Endothelial cell of umbilical vein (primary cell): ENCODE measurements around the gene NCOA6. TPM values are rescaled to one million over a fixed set of nuclear protein-coding genes. Genes with fewer than 3 reads are reported as not detected.

Experiments
- BruUV-seq: library from RNA; stranded (reverse); fragments of 400-500 nt; replicated peaks from 2 replicates; lab custom pipeline; 2021; lab: Mats Ljungman, UMichigan
- CTCF ChIA-PET: fragments of 300-600, 350-600 bp; sonication (Branson Sonifier 250); formaldehyde crosslinking; loops from one replicate; lab custom pipeline; 2021; ENCODE audit warnings: antibody characterized with exemption, inconsistent platforms; lab: Charles Lee
- POLR2A ChIA-PET: fragments of 300-600, 350-600 bp; sonication (Branson Sonifier 250); formaldehyde crosslinking; loops from one replicate; lab custom pipeline; 2021; ENCODE audit warnings: antibody characterized with exemption, inconsistent platforms; lab: Charles Lee
- DNase-seq: peaks from one replicate; pipeline ENCODE4 v3.0.0-alpha.2; 2011; ENCODE audit warnings: low read depth, low spot score
- FAIRE-seq: peaks from 2 replicates; lab custom pipeline; 2011; peaks lifted over from hg19 to GRCh38; lab: Jason Lieb, UNC
- H2AFZ ChIP-seq: 2 replicates; pipeline ENCODE4 v1.6.0; 2012; ENCODE audit warnings: low read depth, low read length, control low read depth, inconsistent platforms
- H3K27ac ChIP-seq: 2 replicates; pipeline ENCODE4 v1.5.1; 2011; ENCODE audit warnings: low read depth, mild to moderate bottlenecking, control low read depth, low read length, moderate library complexity; ENCODE audit not compliant: insufficient read depth
- H3K27me3 ChIP-seq, 2 experiments: 2 replicates each; pipeline versions ENCODE4 v1.6.0 to v1.6.1; 2011; ENCODE audit warnings: low read length in 2 of 2, mixed read lengths in 1 of 2; ENCODE audit not compliant: control insufficient read depth in 2 of 2, insufficient read depth in 2 of 2
- H3K36me3 ChIP-seq, 2 experiments: 2 replicates in 1 of 2; 3 replicates in 1 of 2; pipeline ENCODE4 v1.5.1; 2011; ENCODE audit warnings: low read length in 2 of 2, mild to moderate bottlenecking in 1 of 2, moderate library complexity in 1 of 2; ENCODE audit not compliant: control insufficient read depth in 2 of 2, insufficient read depth in 2 of 2; ENCODE audit errors: extremely low read depth in 1 of 2
- H3K4me1 ChIP-seq: 3 replicates; pipeline ENCODE4 v1.5.1; 2011; ENCODE audit warnings: mild to moderate bottlenecking, low read length; ENCODE audit not compliant: control insufficient read depth, insufficient read depth; ENCODE audit errors: extremely low read depth
- H3K4me2 ChIP-seq: 2 replicates; pipeline ENCODE4 v1.6.1; 2011; ENCODE audit warnings: low read length, control low read depth, mixed read lengths; ENCODE audit not compliant: insufficient read depth
- H3K4me3 ChIP-seq, 3 experiments: fragments of 200-600 bp in 1 of 3; sonication (generic), shearing (Covaris generic) in 1 of 3; replicated peaks in 1 of 3; 2 replicates each; pipeline ENCODE4 v1.5.1; 2011 to 2016; ENCODE audit warnings: control low read depth in 3 of 3, low read length in 3 of 3, mild to moderate bottlenecking in 2 of 3, inconsistent platforms in 1 of 3, low read depth in 1 of 3, moderate library complexity in 1 of 3; ENCODE audit not compliant: insufficient read depth in 1 of 3
- H3K79me2 ChIP-seq: 2 replicates; pipeline ENCODE4 v1.6.0; 2012; ENCODE audit warnings: low read length, inconsistent platforms; ENCODE audit not compliant: control insufficient read depth, insufficient read depth
- H3K9ac ChIP-seq: replicated peaks from 2 replicates; pipeline ENCODE3; 2011; ENCODE audit warnings: low read length, control low read depth; ENCODE audit not compliant: insufficient read depth; ENCODE audit errors: extremely low read depth
- H3K9me1 ChIP-seq: replicated peaks from 3 replicates; pipeline ENCODE4 v1.6.0; 2011; ENCODE audit warnings: mild to moderate bottlenecking, low read length; ENCODE audit not compliant: control insufficient read depth, insufficient read depth; ENCODE audit errors: extremely low read depth
- H3K9me3 ChIP-seq: replicated peaks from 2 replicates; pipeline ENCODE4 v1.5.1; 2012; ENCODE audit warnings: low read length, inconsistent platforms; ENCODE audit not compliant: control insufficient read depth, insufficient read depth
- H4K20me1 ChIP-seq: replicated peaks from 2 replicates; pipeline ENCODE3; 2011; ENCODE audit warnings: mild to moderate bottlenecking, low read length; ENCODE audit not compliant: control insufficient read depth, insufficient read depth; ENCODE audit errors: extremely low read depth
- EZH2 ChIP-seq: IDR thresholded peaks from 2 replicates; pipeline ENCODE4 v1.6.1; 2012; ENCODE audit warnings: borderline replicate concordance, low read depth, mild to moderate bottlenecking, moderate library complexity, low read length, inconsistent platforms; ENCODE audit not compliant: severe bottlenecking
- FOS ChIP-seq: IDR thresholded peaks from 2 replicates; pipeline ENCODE4 v1.6.1; 2011; ENCODE audit warnings: mild to moderate bottlenecking, low read length, moderate library complexity, borderline replicate concordance; ENCODE audit not compliant: insufficient read depth
- GATA2 ChIP-seq: IDR thresholded peaks from 2 replicates; pipeline ENCODE4 v1.7.0; 2011; ENCODE audit warnings: low read depth, mild to moderate bottlenecking, moderate library complexity, mixed read lengths, low read length; ENCODE audit not compliant: insufficient read length, insufficient read depth
- JUN ChIP-seq: IDR thresholded peaks from 2 replicates; pipeline ENCODE4 v1.6.1; 2011; ENCODE audit warnings: borderline replicate concordance, low read depth; ENCODE audit not compliant: insufficient read length, insufficient read depth
- MYC ChIP-seq: IDR thresholded peaks from one replicate; pipeline ENCODE4 v1.6.1; 2011; ENCODE audit warnings: mild to moderate bottlenecking, low read depth, low read length
- POLR2A ChIP-seq: IDR thresholded peaks from 2 replicates; pipeline ENCODE4 v1.6.1; 2012; ENCODE audit warnings: low read depth, mild to moderate bottlenecking, control low read depth, low read length
- POLR2AphosphoS5 ChIP-seq: IDR thresholded peaks from 2 replicates; pipeline ENCODE4 v1.6.1; 2012; ENCODE audit warnings: low read depth, mild to moderate bottlenecking, control low read depth, low read length, moderate library complexity; ENCODE audit not compliant: insufficient read depth
- dilution Hi-C: fragments of 300-500 bp; cut with MboI; formaldehyde crosslinking; loops from one replicate; pipeline ENCODE4 v1.15.0; 2019; ENCODE audit warnings: low sequenced_read_pairs; ENCODE audit not compliant: extremely low pct_ligation_motif_present
- intact Hi-C: fragments of 100-400 bp; cut with micrococcal nuclease; formaldehyde crosslinking; loops from one replicate; pipeline ENCODE4 v1.10.0; 2022
- polyA plus RNA-seq, 4 experiments: library from polyadenylated mRNA; depleted of rRNA in 3 of 4; stranded (reverse) in 3 of 4; unstranded in 1 of 4; fragments of >200 nt; gene quantifications; 2 replicates each; pipeline versions ENCODE4 v1.2.1 to v1.2.3, GENCODE V29; 2011 to 2012; ENCODE audit warnings: missing spikeins in 1 of 4
- total RNA-seq: library from RNA; stranded (reverse); gene quantifications from 2 replicates; pipeline ENCODE4 v1.2.3, GENCODE V29; 2021
- TF ChIP-seq, protein P1 (sequence below): IDR thresholded peaks from 2 replicates; pipeline ENCODE4 v1.6.1; 2011; ENCODE audit not compliant: insufficient read depth, insufficient read length
- TF ChIP-seq, protein P2 (sequence below), 2 donors: IDR thresholded peaks; 1 replicate in 1 of 2; 2 replicates in 1 of 2; pipeline ENCODE4 v1.5.1; 2011; ENCODE audit warnings: low read length in 2 of 2, mild to moderate bottlenecking in 2 of 2, moderate library complexity in 2 of 2, control low read depth in 1 of 2, inconsistent platforms in 1 of 2, low read depth in 1 of 2; ENCODE audit not compliant: insufficient read depth in 1 of 2; ENCODE audit errors: extremely low read depth in 1 of 2

NCOA6 gene
- total and polyA plus RNA-seq, 2 donors (not counting 3 experiments of a cell fraction or from before 2014, with no cell fraction given) = 16.9 to 26.7 TPM

DNA sequence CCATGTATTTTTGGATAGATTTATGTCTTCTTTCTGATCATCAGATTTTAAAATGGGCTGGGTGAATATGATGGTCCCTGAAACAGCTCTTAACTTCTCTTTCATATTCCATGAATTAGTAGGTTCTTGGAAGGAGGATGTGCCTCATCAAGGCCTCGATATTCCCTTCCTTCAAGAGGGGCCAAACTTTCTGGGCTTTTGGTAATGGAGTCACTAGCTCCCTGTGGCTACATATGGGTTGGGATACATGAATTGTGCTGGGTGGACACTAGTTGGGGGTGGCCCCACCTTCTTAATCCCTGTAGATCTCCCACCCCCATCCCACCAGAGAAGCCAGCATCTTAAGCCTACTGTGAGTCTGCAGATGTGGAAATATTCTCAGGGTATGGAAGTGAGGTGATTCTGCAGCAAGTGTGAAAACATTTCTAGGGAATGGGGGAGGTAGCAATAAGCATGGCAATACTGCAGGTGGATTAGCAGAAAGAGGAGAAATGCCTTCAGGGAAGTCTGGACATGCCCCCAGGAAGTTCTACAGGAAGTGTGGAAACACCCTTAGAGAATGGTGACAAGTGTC lies 119.1 kb downstream of the NCOA6 start:
- peaks cover 20% of the 10 kb centered on the region for H3K4me1 ChIP-seq
- no peak for FAIRE-seq
- no TSS peak for BruUV-seq
- H2AFZ ChIP-seq = no peak overlapping the region
- ChIA-PET CTCF (interaction anchor here (0.9 to 4.1 kb wide), 4 partner anchors 13 to 170 kb away, joined by 3 to 24 read pairs (median 9); no protein-coding TSS in a partner anchor), POLR2A (no interaction called here)
- H3K36me3 ChIP-seq = no peaks in the 10 kb centered on the region
- intact Hi-C loops (no loop called here), dilution Hi-C loops (no loop called here)
- no peak overlapping the region for H3K9ac ChIP-seq
- no peaks in the 10 kb centered on the region for H3K27me3 ChIP-seq
- no peak overlapping the region for H3K4me3 ChIP-seq
- TF ChIP-seq EZH2 = no peak
- H3K4me2 ChIP-seq = no peak overlapping the region
- no peaks in the 10 kb centered on the region for H3K9me1 ChIP-seq
- DNase-seq = no peak
- no peaks in the 10 kb centered on the region for H4K20me1 ChIP-seq
- H3K9me3 ChIP-seq = no peaks in the 10 kb centered on the region
- H3K27ac ChIP-seq = no peak overlapping the region
- H3K79me2 ChIP-seq = no peaks in the 10 kb centered on the region

DNA sequence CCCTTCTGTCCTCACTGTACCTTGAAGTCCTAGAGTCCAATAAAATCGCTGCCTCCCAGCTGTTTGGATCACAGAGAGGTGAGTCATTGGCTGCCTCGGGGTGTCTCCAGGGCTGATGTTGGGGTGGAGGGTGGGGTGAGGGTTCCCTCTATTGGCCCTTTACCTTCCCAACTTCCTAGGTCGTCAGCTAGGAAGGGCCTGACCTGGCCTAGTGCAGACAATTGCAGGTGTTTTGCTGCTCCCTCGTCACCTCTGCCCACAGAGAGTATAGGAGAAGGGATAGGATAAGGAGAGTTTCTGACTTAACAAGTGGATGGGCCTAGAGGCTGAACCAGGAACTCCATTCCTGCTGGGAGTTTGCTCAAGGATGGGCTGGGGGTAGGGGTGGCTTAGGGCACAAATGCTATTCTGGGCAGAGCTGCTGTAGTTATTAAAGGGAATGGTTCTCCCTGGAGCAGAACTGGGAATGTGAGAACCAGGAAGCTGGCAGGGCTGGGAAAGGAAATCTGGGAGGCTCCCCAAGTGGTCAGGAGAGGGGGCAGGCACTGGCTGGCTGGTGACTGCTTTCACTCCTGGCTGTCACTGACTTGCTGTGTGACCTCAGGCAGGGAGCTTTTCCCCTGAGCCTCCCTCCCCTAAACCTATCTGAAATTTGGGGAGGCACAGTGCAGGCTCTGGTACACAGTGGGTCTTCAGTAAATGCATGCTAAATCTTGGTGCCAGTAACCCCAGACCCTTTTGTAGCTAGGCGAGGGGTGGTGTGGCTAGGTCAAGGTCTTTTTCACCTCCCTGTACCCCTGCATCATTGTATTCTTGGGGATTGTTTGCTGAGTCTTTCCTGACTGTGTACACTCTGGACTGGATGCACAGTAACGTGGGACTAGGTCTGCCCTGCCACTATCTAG lies 119.8 kb downstream of the NCOA6 start:
- H3K4me2 ChIP-seq = peak overlapping the region; percentile 62
- intact Hi-C loops (no loop called here), dilution Hi-C loops (no loop called here)
- DNase-seq (peak; percentile 58), FAIRE-seq (no peak)
- no peaks in the 10 kb centered on the region for H3K27me3 ChIP-seq
- ChIA-PET CTCF (interaction anchor here (0.9 to 2.3 kb wide), 2 partner anchors 64 to 167 kb away, joined by 3 to 7 read pairs; no protein-coding TSS in a partner anchor), POLR2A (no interaction called here)
- H3K4me3 ChIP-seq = no peak overlapping the region
- H3K27ac ChIP-seq = no peak overlapping the region
- peaks cover 20% of the 10 kb centered on the region for H3K4me1 ChIP-seq
- no peaks in the 10 kb centered on the region for H3K79me2 ChIP-seq
- H4K20me1 ChIP-seq = no peaks in the 10 kb centered on the region
- H3K36me3 ChIP-seq = no peaks in the 10 kb centered on the region
- no peak for TF ChIP-seq JUN
- TF ChIP-seq GATA2 = no peak
- TF ChIP-seq POLR2A = no peak
- TF ChIP-seq, protein P1, sequence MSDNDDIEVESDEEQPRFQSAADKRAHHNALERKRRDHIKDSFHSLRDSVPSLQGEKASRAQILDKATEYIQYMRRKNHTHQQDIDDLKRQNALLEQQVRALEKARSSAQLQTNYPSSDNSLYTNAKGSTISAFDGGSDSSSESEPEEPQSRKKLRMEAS = no peak
- TF ChIP-seq POLR2AphosphoS5 = no peak
- no peak for TF ChIP-seq EZH2
- no peak for TF ChIP-seq MYC
- TF ChIP-seq, protein P2, sequence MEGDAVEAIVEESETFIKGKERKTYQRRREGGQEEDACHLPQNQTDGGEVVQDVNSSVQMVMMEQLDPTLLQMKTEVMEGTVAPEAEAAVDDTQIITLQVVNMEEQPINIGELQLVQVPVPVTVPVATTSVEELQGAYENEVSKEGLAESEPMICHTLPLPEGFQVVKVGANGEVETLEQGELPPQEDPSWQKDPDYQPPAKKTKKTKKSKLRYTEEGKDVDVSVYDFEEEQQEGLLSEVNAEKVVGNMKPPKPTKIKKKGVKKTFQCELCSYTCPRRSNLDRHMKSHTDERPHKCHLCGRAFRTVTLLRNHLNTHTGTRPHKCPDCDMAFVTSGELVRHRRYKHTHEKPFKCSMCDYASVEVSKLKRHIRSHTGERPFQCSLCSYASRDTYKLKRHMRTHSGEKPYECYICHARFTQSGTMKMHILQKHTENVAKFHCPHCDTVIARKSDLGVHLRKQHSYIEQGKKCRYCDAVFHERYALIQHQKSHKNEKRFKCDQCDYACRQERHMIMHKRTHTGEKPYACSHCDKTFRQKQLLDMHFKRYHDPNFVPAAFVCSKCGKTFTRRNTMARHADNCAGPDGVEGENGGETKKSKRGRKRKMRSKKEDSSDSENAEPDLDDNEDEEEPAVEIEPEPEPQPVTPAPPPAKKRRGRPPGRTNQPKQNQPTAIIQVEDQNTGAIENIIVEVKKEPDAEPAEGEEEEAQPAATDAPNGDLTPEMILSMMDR (IDR thresholded peaks at IDR 0.05; ENCODE audit: extremely low read depth in 1 of 2, insufficient read depth in 1 of 2, low read depth in 1 of 2, low read length in 2 of 2) = no peak
- TF ChIP-seq FOS = no peak
- peak overlapping the region; percentile 6 for H3K9ac ChIP-seq
- no peaks in the 10 kb centered on the region for H3K9me1 ChIP-seq
- no peak overlapping the region for H2AFZ ChIP-seq
- no peaks in the 10 kb centered on the region for H3K9me3 ChIP-seq
- no TSS peak for BruUV-seq
